Suprapubic skin (tissue), 4 donors: ENCODE data around the gene GALNT4.

Source experiments
- CTCF ChIP-seq, 2 donors: fragments of 200-600 bp in 1 of 2; fragments of 450-650 bp in 1 of 2; sonication (generic) in 1 of 2; IDR thresholded peaks; one replicate each; pipeline ENCODE4 v1.5.1; 2016 to 2019; ENCODE audit warnings: antibody characterized with exemption in 2 of 2, mild to moderate bottlenecking in 1 of 2, moderate library complexity in 1 of 2
- POLR2A ChIP-seq, 2 donors: fragments of 450-650 bp; IDR thresholded peaks; one replicate each; pipeline ENCODE4 v1.6.1; 2017; ENCODE audit warnings: antibody characterized with exemption in 2 of 2, mild to moderate bottlenecking in 2 of 2, moderate library complexity in 2 of 2
- POLR2AphosphoS5 ChIP-seq, 3 donors: sonication (generic); formaldehyde crosslinking; IDR thresholded peaks; one replicate each; pipeline ENCODE4 v1.6.1; 2017; ENCODE audit warnings: antibody characterized with exemption in 3 of 3

- no peak for TF ChIP-seq POLR2A (IDR thresholded peaks at IDR 0.05)
- TF ChIP-seq CTCF (IDR thresholded peaks at IDR 0.05) = no peak
- no peak for TF ChIP-seq POLR2AphosphoS5 (IDR thresholded peaks at IDR 0.05)
Observed at GRCh38 chr12:89497467-89497866, 27.1 kb downstream of the GALNT4 start.
